Renal pelvis (tissue), 4 donors: ENCODE data around the gene C5orf52. TPM values are rescaled to one million over a fixed set of nuclear protein-coding genes. Genes with fewer than 3 reads are reported as not detected.
"Not testable (repeated sequence)": the region's sequence is repeated elsewhere in the genome, so short reads cannot be mapped to it uniquely, and the experiment has no call there.

Source experiments
- DNase-seq: peaks from one replicate; pipeline ENCODE4 v3.0.0-alpha.2; 2013
- polyA plus RNA-seq, 3 donors: library from polyadenylated mRNA; unstranded; fragments of 120-200 nt; gene quantifications; one replicate each; pipeline ENCODE4 v1.2.1, GENCODE V29; 2013; ENCODE audit not compliant: insufficient read length in 3 of 3

Gene C5orf52
- polyA plus RNA-seq, 3 donors = not detected

GRCh38 chr5:157674351-157674750 lies 3.0 kb downstream of the C5orf52 start:
- not testable (repeated sequence) for DNase-seq

GRCh38 chr5:157677931-157678330 lies 6.6 kb downstream of the C5orf52 start:
- no peak for DNase-seq

- no peak for DNase-seq
These were observed 8.5 kb downstream of the C5orf52 start for GRCh38 chr5:157679801-157680200.

- DNase-seq = no peak
These were observed 8.9 kb downstream of the C5orf52 start for GRCh38 chr5:157680239-157680638.

- DNase-seq = no peak
These were observed 9.7 kb downstream of the C5orf52 start for GRCh38 chr5:157681048-157681447.

DNA sequence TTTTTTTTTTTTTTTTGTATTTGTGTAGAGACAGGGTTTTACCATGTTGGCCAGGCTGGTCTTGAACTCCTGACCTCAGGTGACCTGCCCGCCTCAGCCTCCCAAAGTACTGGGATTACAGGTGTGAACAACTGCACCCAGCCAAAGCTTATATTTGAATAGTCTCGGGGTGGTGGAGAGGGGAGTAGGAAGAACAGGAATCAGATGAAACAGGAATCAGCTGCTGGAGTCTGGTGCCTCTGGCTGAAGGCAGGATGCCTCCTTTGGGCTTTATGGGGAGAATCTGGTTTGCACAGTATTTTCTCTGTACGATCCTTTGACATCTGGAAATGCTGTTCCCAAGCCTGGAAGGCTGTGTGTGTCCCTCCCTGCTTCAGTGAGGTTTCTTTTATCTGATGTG lies 10.9 kb downstream of the C5orf52 start:
- DNase-seq = no peak

DNA sequence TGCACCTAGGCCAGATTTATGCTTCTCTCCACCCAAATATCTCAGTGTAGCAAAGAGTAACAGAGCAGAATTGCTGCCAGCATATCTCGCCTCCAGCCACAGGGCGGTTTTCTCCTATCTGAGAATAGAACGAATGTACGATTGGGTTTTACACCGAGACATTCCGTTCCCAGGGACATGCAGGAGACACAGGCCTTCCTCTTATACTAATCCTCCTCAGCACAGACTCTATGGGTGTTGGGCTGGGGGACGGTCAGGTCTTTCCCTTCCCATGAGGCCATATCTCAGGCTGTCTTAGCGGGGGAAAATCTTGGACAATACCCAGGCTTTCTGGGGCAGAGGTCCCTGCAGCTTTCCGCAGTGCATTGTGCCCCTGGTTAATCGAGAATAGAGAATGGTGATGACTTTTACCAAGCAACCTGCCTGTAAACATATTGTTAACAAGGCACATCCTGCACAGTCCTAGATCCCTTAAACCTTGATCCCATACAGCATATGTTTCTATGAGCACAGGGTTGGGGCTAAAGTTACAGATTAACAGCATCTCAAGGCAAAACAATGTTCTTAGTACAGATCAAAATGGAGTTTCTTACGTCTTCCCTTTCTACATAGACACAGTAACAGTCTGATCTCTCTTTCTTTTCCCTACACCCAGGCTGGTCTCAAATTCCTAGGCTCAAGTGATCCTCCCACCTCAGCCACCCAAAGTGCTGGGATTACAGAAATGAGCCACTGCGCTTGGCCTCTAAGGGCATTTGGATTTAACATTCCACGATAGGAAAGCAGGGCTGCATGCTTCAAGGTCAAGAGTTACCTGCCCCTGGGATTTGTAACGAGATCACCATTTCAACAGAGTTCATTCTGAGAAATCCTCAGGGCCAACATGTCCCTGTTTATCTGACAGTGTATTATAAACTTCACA lies 15.2 kb downstream of the C5orf52 start:
- not testable (repeated sequence) for DNase-seq

DNA sequence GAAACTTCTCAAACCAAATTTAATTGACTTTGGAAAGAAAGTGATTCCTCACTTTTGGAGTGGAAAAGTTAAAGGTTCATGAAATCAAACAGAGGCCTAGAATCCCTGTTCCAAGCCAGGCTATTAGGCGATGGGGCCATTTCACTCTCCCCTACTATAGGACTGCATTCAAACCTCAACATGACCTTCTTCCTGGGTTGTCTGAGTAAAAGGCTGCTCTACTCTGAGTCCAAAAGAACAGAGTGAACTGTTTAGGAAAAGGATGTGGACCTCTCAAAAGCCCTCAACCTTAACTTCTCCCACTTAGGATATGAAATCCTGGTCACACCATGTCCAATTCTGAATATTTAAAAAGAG lies 15.8 kb downstream of the C5orf52 start:
- DNase-seq = no peak

- no peak for DNase-seq
These were observed 18.8 kb downstream of the C5orf52 start for GRCh38 chr5:157689942-157690689.

DNA sequence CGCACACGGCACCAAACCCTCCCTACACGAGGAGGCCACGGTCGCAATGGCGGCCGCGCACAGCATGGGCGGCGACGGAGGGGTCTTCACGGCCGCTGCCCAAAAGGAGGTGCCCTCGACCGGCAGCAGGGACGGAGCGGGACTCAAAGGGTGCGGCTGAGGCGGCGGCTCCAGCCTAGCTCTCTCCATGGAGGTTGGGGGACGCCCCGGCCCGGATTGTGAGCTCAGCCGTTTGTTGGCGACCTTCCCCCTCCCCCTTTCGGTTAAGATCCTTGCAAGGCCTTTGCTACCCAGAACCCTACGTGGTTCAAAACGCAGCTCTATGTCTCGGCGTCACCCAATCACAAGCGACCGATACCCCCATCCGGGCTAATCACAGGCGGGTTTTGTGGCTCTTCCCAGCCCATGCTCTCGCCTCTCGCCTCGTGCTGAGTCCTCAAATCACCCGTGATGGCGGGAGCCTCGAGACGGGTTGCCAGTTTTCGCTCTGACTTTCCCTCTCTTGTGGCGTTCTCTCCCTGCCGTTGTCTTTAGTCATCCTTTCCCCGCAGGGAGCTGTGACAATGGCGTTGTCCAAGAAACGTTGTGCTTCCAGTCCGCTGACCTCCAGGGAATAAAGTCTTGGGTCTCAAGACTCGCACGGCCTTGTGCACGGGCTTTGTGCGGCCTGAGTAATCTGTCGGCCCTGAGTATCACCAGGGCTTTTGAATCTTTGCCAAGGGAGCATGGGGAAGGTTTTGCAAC lies 19.5 kb downstream of the C5orf52 start:
- no peak for DNase-seq

- DNase-seq = not testable (repeated sequence)
These were observed 22.5 kb downstream of the C5orf52 start for GRCh38 chr5:157693816-157694215.

DNA sequence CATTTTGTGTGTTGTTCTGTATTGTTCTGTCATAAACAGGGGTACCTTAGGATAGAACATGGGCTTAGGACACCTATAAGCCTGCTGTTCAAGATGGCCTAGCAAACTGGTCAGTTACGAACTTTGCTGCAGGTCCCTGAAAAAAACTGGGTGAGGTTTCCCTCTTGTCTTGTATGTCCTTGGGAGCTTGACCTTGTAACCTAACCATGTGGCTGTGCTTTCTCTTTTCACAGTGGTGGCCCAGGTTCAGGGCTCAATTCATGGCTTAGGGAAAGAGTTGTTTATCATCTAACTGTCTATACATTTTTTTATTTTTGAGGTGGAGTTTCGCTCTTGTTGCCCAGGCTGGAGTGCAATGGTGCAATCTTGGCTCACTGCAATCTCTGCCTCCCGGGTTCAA lies 24.8 kb downstream of the C5orf52 start:
- DNase-seq = not testable (repeated sequence)

DNA sequence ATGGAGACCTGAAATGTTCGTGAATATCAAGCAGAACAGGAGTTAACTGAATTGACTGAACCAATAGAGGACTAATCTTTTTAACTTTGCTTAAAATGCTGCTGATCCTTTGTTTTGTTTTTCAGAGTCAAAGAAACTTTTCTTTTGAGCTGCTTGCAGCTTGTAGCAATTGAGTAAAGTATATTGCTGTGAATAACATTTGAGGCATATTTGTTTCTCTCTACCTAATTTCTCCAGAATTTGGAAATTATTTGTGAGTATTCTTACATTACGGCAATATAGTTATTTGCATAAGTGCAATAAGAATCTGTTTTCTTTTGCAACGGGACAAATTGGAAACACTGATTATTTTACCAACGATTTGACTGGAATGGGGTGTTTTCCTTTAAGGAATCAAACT lies 27.3 kb downstream of the C5orf52 start:
- not testable (repeated sequence) for DNase-seq

GRCh38 chr5:157703736-157704135 lies 32.4 kb downstream of the C5orf52 start:
- DNase-seq = no peak

DNA sequence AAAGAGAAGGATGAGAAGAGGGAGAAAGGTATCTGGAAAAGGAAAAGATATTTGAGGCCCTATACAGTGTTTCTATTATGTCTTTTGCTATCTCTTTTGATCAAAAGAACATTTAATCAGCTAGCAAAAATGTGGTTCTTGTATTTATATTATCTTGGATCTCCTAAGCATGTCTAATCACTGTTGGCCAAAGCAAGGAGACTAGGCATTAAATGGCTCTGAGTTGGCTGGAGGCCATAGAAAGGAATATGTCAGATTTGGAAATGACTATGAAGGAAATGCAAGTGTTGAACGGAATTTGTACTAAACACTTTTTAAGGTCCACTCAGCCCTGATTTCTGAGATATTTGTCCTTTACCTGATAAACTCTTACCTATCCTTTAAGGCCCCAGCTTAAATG lies 37.5 kb downstream of the C5orf52 start:
- no peak for DNase-seq

DNA sequence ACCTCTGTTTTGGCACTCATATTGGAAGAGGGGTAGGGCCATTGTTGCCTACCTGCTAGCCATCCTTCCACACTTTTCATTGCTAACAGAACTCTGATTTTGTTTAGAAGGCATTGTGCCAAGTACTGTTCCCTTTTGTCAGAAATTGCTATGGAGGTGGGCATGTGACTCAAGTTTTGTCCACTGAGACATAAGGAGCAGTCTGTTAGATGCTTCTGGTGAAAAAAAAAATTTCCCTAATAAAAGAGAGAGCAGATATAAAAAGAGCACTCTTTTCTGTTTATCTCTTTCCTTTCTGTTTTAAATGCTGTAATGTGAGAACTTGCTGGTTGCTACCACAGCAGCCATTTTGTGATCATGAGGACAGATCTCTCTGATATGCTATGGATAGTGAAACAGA lies 38.0 kb downstream of the C5orf52 start:
- no peak for DNase-seq

GRCh38 chr5:157710431-157710830 lies 39.1 kb downstream of the C5orf52 start:
- DNase-seq = no peak

- no peak for DNase-seq
These were observed 39.5 kb downstream of the C5orf52 start for GRCh38 chr5:157710882-157711281.

DNA sequence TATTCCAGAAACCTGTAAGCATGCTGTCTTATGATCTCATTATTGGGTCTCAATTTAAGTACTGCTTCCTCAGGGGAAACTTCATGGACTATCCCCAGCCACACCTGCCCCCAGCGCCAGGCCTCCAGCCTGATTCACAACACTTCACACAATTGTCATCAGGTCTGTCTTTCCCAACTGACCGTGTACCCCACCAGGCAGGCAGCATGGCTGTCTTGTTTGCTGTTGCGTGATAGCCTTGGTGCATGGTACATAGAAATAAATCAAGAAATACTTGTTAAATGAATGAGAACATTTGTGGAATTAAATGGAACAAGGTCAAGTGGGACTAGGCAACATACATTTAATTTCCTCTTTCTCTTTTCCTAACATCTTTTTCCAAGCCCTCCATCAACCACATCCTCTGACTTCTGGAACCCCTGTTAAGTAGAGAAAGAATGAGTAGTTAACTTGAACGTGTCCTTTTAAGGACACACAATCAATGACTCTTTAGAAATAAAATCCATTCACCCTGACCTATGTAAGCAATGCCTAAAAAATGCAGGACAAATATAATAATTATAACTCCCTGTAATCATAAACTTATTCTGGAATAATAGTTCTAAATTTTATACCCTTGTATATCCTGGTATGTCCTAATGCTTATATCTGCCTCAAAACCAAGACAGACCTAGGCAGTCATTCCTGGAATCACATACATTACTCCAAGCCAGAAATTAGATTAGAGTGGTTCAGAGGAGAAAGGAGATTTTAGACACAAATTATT lies 42.7 kb downstream of the C5orf52 start:
- no peak for DNase-seq

DNA sequence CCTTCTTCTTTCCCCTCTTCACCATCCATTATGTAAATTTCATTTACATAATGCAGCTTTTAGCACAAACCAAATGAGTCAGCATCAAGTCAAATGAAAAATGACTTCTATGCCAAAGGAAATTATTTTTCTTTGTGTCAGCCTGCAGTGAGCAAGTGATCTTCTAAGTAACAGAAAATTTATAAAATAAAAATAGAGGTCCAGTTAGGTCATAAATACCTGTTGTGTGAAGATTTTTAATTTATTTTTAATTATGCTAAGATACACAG lies 43.2 kb downstream of the C5orf52 start:
- DNase-seq = no peak

- peak; percentile 64 for DNase-seq
These were observed 47.2 kb downstream of the C5orf52 start for GRCh38 chr5:157718519-157718918.

DNA sequence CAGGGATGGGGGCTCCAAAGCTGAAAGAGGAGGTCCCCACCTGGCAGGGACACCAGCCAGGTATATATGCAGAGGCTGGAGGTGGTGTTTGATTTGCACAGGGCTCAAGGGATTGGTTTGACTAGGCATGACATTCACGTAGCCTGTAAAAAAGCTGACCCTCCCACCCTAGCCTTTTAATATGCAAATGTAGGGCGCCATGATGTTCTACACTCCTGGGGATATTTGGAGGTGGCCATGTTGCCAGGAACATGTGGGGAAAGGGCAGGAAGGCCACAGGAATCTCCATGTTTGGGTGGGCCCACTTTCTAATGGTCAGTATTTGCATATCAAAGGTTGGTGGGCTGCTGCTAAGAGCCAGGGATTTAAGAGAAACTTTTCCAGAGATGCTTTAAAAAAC lies 47.9 kb downstream of the C5orf52 start:
- no peak for DNase-seq
